Activated CD4-positive, alpha-beta T cell treated with anti-CD3 and anti-CD28 coated beads, Interleukin-2, amount 50 U/mL, for 48 hours (primary cell): ENCODE measurements around the gene SVOPL.
A peak's percentile ranks its signal among the peaks of the same experiment; 100 is the strongest.
"Not testable (repeated sequence)": the region's sequence is repeated elsewhere in the genome, so short reads cannot be mapped to it uniquely, and the experiment has no call there.

ENCODE experiments used
- DNase-seq, 2 experiments: peaks; one replicate each; pipeline ENCODE4 v3.0.0-alpha.2; 2020

Gene SVOPL

GRCh38 chr7:138699661-138700060 is 1.5 kb downstream of the SVOPL start:
- no peak for DNase-seq

DNA sequence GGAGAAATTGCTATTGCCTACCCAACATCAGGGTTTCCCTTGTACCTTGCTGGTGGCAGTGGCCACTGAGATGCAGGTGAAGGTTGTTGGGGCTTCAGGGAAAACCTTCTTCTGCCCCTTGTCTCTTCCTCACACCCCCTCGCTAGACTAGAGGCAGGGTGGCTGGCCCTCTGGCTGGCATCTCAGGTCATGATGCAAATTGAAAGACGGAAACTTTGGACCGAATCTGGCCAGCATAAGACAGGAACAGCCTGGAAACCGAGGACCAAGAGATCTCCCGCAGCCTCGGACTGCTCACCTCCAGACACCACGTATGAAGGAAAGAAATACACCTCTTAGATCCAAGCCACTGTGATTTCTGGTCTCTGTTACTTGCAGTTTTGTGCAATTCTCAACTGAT is 2.9 kb downstream of the SVOPL start:
- no peak for DNase-seq

- no peak for DNase-seq
These were observed 3.5 kb downstream of the SVOPL start for GRCh38 chr7:138697535-138698182.

DNA sequence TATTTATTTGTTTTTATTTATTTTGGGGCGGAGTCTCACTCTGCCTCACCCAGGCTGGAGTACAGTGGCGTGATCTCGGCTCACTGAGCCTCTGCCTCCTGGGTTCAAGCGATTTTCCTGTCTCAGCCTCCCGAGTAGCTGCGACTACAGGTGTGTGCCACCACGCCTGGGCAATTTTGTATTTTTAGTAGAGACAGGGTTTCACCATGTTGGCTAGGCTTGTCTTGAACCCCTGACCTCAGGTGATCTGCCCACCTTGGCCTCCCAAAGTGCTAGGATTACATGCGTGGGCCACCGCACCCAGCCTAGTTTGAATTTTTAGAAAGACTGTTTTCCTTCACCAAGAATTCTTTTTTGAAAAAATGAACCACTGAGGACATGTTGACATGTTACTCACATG is 5.4 kb downstream of the SVOPL start:
- not testable (repeated sequence) for DNase-seq

DNA sequence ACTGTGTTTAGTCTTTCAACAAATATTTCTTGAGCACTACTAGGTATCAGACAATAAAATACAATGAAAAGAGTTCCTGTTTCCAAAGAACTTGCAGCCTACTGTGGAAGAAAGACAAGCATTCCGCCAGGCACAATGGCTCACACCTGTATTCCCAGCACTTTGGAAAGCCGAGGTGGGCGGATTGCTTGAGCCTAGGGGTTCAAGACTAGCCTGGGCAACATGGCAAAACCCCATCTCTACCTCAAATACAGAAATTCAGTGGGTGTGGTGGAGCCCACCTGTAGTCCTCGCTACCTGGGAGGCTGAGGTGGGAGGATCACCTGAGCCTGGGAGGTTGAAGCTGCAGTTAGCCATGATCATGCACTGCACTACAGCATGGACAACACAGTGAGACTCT is 6.1 kb downstream of the SVOPL start:
- DNase-seq = no peak

- no peak for DNase-seq
These were observed 10.0 kb downstream of the SVOPL start for GRCh38 chr7:138691178-138691577.

- no peak for DNase-seq
These were observed 10.7 kb downstream of the SVOPL start for GRCh38 chr7:138690495-138690894.

GRCh38 chr7:138688037-138688436 is 13.1 kb downstream of the SVOPL start:
- DNase-seq = not testable (repeated sequence)

GRCh38 chr7:138684340-138684739 is 16.8 kb downstream of the SVOPL start:
- no peak for DNase-seq

- DNase-seq = no peak
These were observed 21.4 kb downstream of the SVOPL start for GRCh38 chr7:138679793-138680192.

- no peak for DNase-seq
These were observed 30.6 kb downstream of the SVOPL start for GRCh38 chr7:138670594-138670993.

GRCh38 chr7:138669364-138669763 is 31.8 kb downstream of the SVOPL start:
- no peak for DNase-seq

GRCh38 chr7:138668946-138669345 is 32.2 kb downstream of the SVOPL start:
- DNase-seq = no peak

- DNase-seq = no peak
These were observed 32.9 kb downstream of the SVOPL start for GRCh38 chr7:138668229-138668596.

DNA sequence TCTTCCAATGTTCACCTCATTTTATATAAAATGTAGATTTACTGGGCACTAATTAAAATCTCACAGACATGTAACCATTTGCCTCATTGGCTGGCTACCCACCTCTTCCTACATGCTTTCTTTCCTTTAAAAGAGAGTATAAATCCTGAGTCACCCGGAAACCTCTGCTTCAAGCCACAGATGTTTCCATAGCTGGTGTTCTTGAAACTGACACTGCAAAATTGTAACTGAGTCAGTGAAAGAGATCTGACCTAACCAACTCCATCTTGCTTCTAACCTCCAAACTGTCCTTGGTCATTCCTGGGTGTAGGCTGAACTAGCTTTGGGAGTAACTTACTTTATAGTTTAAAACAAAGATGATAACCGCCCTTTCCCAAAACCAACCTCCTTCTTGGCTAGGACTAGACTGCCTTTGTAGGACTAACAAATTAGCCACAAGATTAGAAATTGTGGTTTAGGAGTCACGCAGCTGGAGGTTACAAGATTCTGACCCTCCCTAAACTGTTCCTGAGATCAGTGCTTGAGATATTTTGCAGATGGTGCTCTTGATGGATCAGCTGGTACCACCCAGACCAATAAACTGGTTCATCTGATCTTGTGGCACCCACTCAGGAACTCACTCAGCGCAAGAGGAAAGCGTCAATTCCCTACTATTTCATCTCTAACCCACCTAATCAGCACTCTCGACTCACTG is 33.5 kb downstream of the SVOPL start:
- DNase-seq = peak in 1 of 2 experiments; percentile 8

GRCh38 chr7:138666385-138666784 is 34.8 kb downstream of the SVOPL start:
- no peak for DNase-seq

- DNase-seq = no peak
These were observed 35.5 kb downstream of the SVOPL start for GRCh38 chr7:138665669-138666140.

DNA sequence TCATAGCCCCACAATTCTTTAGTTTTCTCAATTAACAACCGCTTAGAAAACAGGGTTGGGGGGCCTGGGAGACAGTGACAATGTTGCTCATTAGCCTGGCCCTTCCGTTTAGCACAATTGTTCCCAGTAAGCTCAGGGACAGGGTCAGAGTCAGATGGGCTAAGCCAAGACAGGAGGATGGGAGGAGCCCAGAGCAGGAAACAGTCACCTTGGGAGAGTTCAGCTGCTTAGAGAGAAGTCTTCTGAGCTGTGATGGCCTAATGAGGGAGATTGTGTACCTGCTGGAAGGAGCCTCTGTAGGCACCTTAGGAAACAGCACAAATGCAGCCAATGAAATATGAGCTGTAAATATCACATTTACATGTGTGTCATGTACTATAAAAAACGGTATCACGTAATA is 35.9 kb downstream of the SVOPL start:
- DNase-seq = no peak

DNA sequence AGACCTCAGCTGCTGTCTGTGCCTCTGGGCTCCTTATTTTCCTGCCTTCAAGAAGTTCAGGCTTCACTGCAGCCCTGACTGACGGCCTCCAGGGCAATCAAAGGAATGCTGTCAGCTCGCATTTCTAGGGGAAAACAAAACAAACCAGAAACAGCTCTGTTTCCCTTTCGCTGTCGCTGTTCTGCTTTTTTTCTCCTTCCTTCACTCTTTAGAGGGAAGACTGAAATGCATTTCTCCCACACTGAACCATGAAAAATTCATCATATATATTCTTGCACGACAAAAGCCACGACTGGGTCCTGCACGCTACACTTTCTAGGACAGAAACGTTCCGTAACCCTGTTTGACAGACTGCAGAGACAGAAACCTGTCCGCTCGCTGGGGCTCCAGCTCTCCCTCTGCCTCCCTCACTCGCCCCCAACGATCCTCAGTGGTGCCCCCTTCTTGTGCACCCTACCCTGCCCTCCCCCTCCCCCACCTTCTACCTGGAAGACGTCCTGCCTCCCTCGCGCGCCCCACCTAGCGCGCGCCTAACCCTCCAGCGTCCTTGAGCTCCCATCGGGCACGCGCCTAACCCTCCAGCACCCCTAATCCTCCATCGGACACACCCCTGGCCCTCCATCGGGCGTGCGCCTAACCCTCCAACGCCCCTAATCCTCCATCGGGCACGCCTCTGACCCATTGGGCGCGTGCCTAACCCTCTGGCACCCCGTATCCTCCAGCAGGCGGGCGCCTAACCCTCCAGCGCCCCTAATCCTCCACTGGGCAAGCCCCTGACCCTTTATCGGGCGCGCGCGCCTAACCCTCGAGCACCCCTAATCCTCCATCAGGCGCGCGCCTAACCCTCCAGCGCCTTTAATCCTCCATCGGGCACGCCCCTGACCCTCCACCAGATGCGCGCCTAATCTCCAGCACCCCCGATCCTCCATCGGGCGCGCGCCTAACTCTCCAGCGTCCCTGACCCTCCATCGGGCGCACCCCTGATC is 37.1 kb downstream of the SVOPL start:
- no peak for DNase-seq

DNA sequence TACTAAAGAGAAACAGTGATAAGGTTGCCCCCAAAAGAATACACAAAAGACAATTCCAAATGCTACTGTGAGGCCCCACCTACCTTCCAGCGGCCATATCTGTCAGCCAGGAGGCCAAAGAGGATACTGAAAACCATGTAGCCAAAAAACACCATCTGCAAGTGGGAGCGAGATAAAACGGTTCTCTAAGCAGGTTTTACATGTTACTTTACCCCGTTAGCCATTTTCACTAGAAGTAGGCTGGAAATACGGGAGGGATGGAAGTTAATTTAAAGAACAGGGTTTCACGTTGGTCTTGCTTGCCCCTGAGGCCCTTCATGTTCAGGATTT is 38.2 kb downstream of the SVOPL start:
- DNase-seq = no peak

DNA sequence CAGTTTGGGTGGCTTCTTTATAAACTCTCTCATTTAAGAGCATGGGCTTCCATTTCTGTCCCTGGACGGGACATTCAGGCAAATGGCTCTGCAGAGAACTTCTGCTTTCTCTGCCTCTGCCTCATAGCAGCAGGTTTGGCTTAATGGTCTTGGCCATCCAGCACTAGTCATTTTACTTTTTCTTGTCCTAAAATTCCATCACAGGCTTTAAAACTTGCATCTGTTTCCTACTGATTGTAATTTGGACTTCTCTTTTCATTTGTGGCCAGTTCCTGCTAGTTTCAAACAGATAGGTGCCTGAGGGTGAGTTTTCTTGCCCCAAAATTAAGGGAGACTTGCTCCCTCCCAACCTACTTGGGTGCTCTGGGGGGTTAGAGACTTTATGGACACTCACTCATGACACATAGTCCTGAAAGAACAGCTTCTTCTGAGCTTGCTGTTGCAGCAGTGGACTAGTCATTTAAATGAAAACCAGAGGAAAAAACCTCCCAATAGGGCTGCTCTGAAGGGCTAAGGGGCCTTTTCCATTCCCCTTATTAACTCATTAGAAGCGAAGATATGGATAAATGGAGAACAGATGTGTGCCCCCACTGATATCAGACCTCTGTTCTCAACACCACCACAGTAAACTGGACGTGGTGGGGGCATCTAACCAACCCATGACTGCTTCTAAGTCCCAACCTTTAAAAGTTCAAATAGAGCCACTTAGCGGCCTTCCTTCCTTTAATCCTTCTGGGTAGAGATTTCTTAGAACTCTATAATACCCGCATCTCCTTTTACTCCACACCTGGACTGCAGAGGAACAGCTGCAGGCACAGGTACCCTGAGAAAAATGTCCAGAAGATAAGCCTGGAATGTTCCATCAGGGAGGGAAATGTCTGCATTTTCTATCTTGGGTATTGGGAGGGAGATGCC is 38.8 kb downstream of the SVOPL start:
- no peak for DNase-seq

- DNase-seq = no peak
These were observed 40.0 kb downstream of the SVOPL start for GRCh38 chr7:138661069-138661635.
